Trophoblast cell (in vitro differentiated cells and primary cell): ENCODE results near the gene CDK6.
A peak's percentile ranks its signal among the peaks of the same experiment; 100 is the strongest.

Experiments used
- DNase-seq, 2 donors: peaks; one replicate each; pipeline ENCODE4 v3.0.0-alpha.2; 2016
- H2AFZ ChIP-seq: 2 replicates; pipeline ENCODE4 v1.6.1; 2013; ENCODE audit warnings: low read length, moderate library complexity, mild to moderate bottlenecking; ENCODE audit not compliant: insufficient read depth, poor library complexity
- H2AK5ac ChIP-seq: 2 replicates; pipeline ENCODE4 v1.6.1; 2013; ENCODE audit warnings: mild to moderate bottlenecking, low read length
- H2BK120ac ChIP-seq: 2 replicates; pipeline ENCODE4 v1.6.1; 2013; ENCODE audit warnings: low read length, mild to moderate bottlenecking, moderate library complexity; ENCODE audit not compliant: insufficient read depth, poor library complexity
- H2BK12ac ChIP-seq: 2 replicates; pipeline ENCODE4 v1.6.1; 2013; ENCODE audit warnings: mild to moderate bottlenecking, low read length, moderate library complexity
- H2BK5ac ChIP-seq: 2 replicates; pipeline ENCODE4 v1.6.1; 2013; ENCODE audit warnings: low read length, low read depth, moderate library complexity, mild to moderate bottlenecking; ENCODE audit not compliant: poor library complexity
- H3K14ac ChIP-seq: 2 replicates; pipeline ENCODE4 v1.6.1; 2013; ENCODE audit warnings: mild to moderate bottlenecking, low read length
- H3K18ac ChIP-seq: 2 replicates; pipeline ENCODE4 v1.6.1; 2013; ENCODE audit warnings: mild to moderate bottlenecking, low read length
- H3K23ac ChIP-seq: 2 replicates; pipeline ENCODE4 v1.6.1; 2013; ENCODE audit warnings: low read length
- H3K27ac ChIP-seq: 2 replicates; pipeline ENCODE4 v1.5.1; 2013; ENCODE audit warnings: low read depth, mild to moderate bottlenecking, inconsistent platforms, low read length, moderate library complexity
- H3K27me3 ChIP-seq: 2 replicates; pipeline ENCODE4 v1.6.1; 2013; ENCODE audit warnings: inconsistent platforms, mild to moderate bottlenecking, low read length, moderate library complexity; ENCODE audit not compliant: insufficient read depth
- H3K36me3 ChIP-seq, 2 experiments: 1 replicate in 1 of 2; 2 replicates in 1 of 2; pipeline ENCODE4 v1.6.1; 2013; ENCODE audit warnings: low read length in 2 of 2, mild to moderate bottlenecking in 2 of 2, moderate library complexity in 1 of 2; ENCODE audit not compliant: insufficient read depth in 2 of 2, control insufficient read depth in 1 of 2
- H3K4ac ChIP-seq: 2 replicates; pipeline ENCODE4 v1.6.1; 2013; ENCODE audit warnings: low read depth, mild to moderate bottlenecking, low read length, moderate library complexity
- H3K4me1 ChIP-seq, 2 experiments: 1 replicate in 1 of 2; 2 replicates in 1 of 2; pipeline ENCODE4 v1.6.1; 2013; ENCODE audit warnings: low read length in 2 of 2, mild to moderate bottlenecking in 2 of 2, moderate library complexity in 1 of 2; ENCODE audit not compliant: insufficient read depth in 2 of 2, control insufficient read depth in 1 of 2
- H3K4me2 ChIP-seq: 2 replicates; pipeline ENCODE4 v1.6.1; 2013; ENCODE audit warnings: inconsistent platforms, mild to moderate bottlenecking, low read length, moderate library complexity
- H3K4me3 ChIP-seq: 2 replicates; pipeline ENCODE4 v1.5.1; 2013; ENCODE audit warnings: mild to moderate bottlenecking, low read depth, low read length, inconsistent platforms
- H3K79me1 ChIP-seq: one replicate; pipeline ENCODE4 v1.6.1; 2013; ENCODE audit warnings: low read length
- H3K79me2 ChIP-seq: 2 replicates; pipeline ENCODE4 v1.6.1; 2013; ENCODE audit warnings: low read length, mild to moderate bottlenecking; ENCODE audit not compliant: control insufficient read depth, insufficient read depth, poor library complexity
- H3K9ac ChIP-seq: 2 replicates; pipeline ENCODE4 v1.6.1; 2013; ENCODE audit warnings: mild to moderate bottlenecking, low read length
- H3K9me3 ChIP-seq: 2 replicates; pipeline ENCODE4 v1.6.1; 2013; ENCODE audit warnings: low read depth, mild to moderate bottlenecking, control low read depth, inconsistent platforms, low read length; ENCODE audit not compliant: insufficient read depth
- H4K12ac ChIP-seq: 2 replicates; pipeline ENCODE4 v1.6.1; 2013; ENCODE audit warnings: low read depth, mild to moderate bottlenecking, low read length, moderate library complexity
- H4K8ac ChIP-seq: 2 replicates; pipeline ENCODE4 v1.6.1; 2013; ENCODE audit warnings: low read depth, mild to moderate bottlenecking, low read length, moderate library complexity
- H4K91ac ChIP-seq: one replicate; pipeline ENCODE4 v1.6.1; 2013; ENCODE audit warnings: low read depth, mild to moderate bottlenecking, low read length, moderate library complexity
- WGBS: extraction: QIAGEN DNeasy Blood & Tissue Kit; methylation state at CpG from one replicate; pipeline ENCODE4 v1.1.7; 2013; ENCODE audit warnings: missing lambda C conversion rate; ENCODE audit not compliant: insufficient read length, insufficient coverage; ENCODE audit errors: extremely low coverage; 5-methylcytosine and 5-hydroxymethylcytosine counted together

CDK6 gene

DNA sequence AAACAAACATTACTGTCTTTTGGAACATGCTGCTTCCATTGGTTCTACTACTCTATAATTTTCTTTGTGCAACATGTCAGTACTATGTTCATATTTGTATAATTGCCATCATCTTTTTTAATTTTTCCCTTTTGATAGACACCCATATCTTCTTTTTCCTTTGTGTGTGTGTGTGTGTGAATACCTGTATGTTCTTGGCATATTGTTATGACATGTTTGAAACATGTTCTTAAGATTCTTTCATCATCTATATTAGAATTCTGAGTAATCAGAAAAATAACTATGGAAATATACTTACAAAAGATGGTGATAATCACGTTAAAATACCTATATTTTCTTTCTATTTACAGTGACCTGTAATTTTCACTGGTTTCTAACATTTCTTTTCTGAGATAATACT lies 3.5 kb upstream of the CDK6 start:
- Histone ChIP-seq H3K4me2 (no peak overlapping the region), H3K27me3 (no peaks in the 10 kb centered on the region), H3K79me2 (peaks cover 10% of the 10 kb centered on the region), H3K18ac (no peak overlapping the region), H2AK5ac (no peak overlapping the region), H3K4ac (no peak overlapping the region), H3K14ac (no peak overlapping the region), H4K12ac (no peak overlapping the region), H3K9me3 (no peaks in the 10 kb centered on the region), H2BK120ac (no peak overlapping the region), H3K79me1 (peaks cover 20% of the 10 kb centered on the region), H3K4me3 (no peak overlapping the region), H2AFZ (no peak overlapping the region), H2BK12ac (no peak overlapping the region), H3K23ac (no peak overlapping the region), H4K91ac (no peak overlapping the region), H3K36me3 (no peaks in the 10 kb centered on the region), H4K8ac (no peak overlapping the region), H3K4me1 (peaks cover 0 to 10% of the 10 kb centered on the region in 2 experiments), H2BK5ac (no peak overlapping the region), H3K27ac (no peak overlapping the region), H3K9ac (no peak overlapping the region)
- WGBS: no CpG with 5 or more reads among the region's 1 CpG
- DNase-seq: no peak

DNA sequence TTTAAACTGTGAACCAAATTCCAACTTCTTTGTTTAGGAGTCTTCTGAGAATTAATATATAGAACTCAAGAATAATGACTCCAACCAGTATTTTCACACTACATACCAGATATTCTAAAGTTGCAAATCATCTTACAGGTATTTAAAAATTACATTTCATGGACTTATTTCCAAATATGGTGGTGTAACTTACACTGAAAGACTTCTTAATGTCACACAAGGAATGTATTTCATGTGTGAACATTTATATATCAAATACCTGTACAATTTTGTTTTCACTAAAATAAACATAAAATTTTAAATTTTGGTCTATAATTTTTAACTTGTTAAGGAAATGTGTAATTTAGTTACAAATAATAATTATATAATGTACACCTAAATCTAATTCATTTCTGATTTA lies 2.6 kb upstream of the CDK6 start:
- Histone ChIP-seq H3K4me1 (peaks cover 0 to 10% of the 10 kb centered on the region in 2 experiments), H3K79me2 (peaks cover 16% of the 10 kb centered on the region), H4K12ac (no peak overlapping the region), H2BK5ac (no peak overlapping the region), H3K18ac (no peak overlapping the region), H4K91ac (no peak overlapping the region), H2BK120ac (no peak overlapping the region), H3K27ac (no peak overlapping the region), H2AFZ (no peak overlapping the region), H4K8ac (no peak overlapping the region), H3K23ac (no peak overlapping the region), H2BK12ac (no peak overlapping the region), H3K4me2 (no peak overlapping the region), H3K9me3 (no peaks in the 10 kb centered on the region), H3K79me1 (peaks cover 30% of the 10 kb centered on the region), H3K9ac (no peak overlapping the region), H2AK5ac (no peak overlapping the region), H3K14ac (no peak overlapping the region), H3K36me3 (no peaks in the 10 kb centered on the region), H3K27me3 (no peaks in the 10 kb centered on the region), H3K4me3 (no peak overlapping the region), H3K4ac (no peak overlapping the region)
- DNase-seq: peak in 1 of 2 donors; percentile 27

DNA sequence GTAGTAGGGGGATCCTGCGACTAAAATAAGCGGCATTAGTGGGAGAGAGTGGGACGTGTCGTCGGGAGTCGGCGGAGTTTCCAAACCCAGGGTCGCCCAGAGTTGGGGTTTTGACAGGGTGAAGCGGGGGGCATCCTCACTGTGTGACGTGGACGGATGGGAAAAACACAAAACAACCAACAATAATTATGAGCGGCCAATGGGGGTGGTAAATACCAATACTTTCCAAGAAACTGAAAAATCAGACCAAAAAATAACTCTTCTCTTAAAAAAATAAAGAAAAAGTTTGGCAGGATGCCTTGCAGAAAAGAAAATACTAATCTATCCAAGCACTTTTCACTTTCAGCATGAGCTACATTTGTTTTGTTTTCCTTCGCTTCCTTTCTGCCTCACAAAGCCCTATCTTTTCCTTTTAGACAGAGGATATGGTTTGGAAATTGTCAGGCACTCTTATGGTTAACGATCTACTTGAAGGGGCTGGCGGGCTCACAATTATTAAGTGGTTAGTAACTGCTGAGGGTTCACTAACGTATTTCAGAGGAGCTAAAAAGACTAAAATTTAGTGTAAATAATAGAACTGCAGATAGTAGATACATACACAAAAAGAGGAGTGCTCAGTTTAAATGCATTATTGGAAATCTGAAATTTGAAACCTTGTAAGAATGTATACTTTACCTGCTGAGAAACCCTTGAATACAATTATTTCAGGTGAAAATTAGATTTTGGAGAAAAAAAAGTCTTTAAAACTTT lies 802 bp upstream of the CDK6 start:
- Histone ChIP-seq H3K23ac (no peak overlapping the region), H2BK5ac (peak overlapping the region; percentile 38), H3K79me2 (peaks cover 26% of the 10 kb centered on the region), H2AFZ (peak overlapping the region; percentile 74), H4K91ac (peak overlapping the region; percentile 84), H3K4ac (no peak overlapping the region), H3K18ac (peak overlapping the region; percentile 79), H2BK12ac (peak overlapping the region; percentile 62), H4K8ac (no peak overlapping the region), H3K27me3 (no peaks in the 10 kb centered on the region), H3K36me3 (peaks cover 0 to 2% of the 10 kb centered on the region in 2 experiments), H3K79me1 (peaks cover 40% of the 10 kb centered on the region), H3K27ac (peak overlapping the region; percentile 52), H3K9me3 (no peaks in the 10 kb centered on the region), H3K4me3 (peak overlapping the region; percentile 92), H3K9ac (peak overlapping the region; percentile 84), H2AK5ac (no peak overlapping the region), H3K4me2 (peak overlapping the region; percentile 95), H4K12ac (peak overlapping the region; percentile 59), H3K4me1 (no peaks in the 10 kb centered on the region), H2BK120ac (peak overlapping the region; percentile 55), H3K14ac (peak overlapping the region; percentile 64)
- DNase-seq: peak in 1 of 2 donors; percentile 9
- WGBS: no CpG with 5 or more reads among the region's 16 CpGs

DNA sequence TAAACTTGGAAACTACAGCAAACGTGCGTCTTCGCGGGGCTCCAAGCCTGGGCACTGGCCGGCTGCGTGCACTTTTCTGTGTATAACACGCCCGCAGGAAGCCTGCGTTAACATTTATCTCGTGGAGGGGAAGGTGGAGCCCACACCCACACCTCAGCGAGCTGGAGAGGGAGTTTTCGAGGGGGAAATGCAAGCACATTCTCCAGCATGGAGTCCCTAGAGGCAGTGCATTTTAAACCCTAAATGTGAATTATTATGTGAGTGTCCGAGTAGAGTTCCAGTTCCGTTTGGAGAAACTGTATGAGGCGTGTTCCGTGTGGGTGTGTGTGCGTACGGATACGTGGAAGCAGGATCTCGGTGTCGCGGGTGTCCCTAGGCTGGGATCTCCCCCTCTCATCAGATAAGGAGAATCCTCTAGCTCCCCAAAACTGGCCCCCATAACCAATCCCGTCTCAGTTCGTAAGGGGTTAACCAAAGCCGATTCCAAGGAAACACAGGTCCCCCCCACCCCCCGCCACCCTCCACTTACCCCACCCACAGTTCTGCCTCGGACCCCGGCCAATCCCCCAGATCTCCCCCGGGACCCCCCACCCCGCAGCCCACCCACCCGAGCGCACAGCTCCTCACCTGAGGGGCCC lies 403 bp downstream of the CDK6 start:
- Histone ChIP-seq H3K4ac (peak overlapping the region; percentile 96), H3K27ac (peak overlapping the region; percentile 78), H3K4me3 (peak overlapping the region; percentile 92), H3K79me1 (peaks cover 40% of the 10 kb centered on the region), H3K36me3 (peaks cover 0 to 2% of the 10 kb centered on the region in 2 experiments), H4K91ac (peak overlapping the region; percentile 89), H3K9me3 (no peaks in the 10 kb centered on the region), H3K9ac (peak overlapping the region; percentile 81), H2AFZ (peak overlapping the region; percentile 75), H3K4me1 (peaks cover 0 to 2% of the 10 kb centered on the region in 2 experiments), H3K23ac (no peak overlapping the region), H2AK5ac (peak overlapping the region; percentile 88), H3K4me2 (peak overlapping the region; percentile 95), H2BK12ac (peak overlapping the region; percentile 86), H2BK120ac (peak overlapping the region; percentile 76), H3K27me3 (no peaks in the 10 kb centered on the region), H4K8ac (peak overlapping the region; percentile 88), H3K14ac (peak overlapping the region; percentile 96), H2BK5ac (peak overlapping the region; percentile 97), H3K79me2 (peaks cover 26% of the 10 kb centered on the region), H3K18ac (peak overlapping the region; percentile 99), H4K12ac (peak overlapping the region; percentile 76)
- no CpG with 5 or more reads among the region's 32 CpGs for WGBS
- DNase-seq: peak; percentile 16 to 36
